ENCODE data around the gene PGM5. TPM values are rescaled to one million over a fixed set of nuclear protein-coding genes. Genes with fewer than 3 reads are reported as not detected.

Gene PGM5
- total RNA-seq, 1 experiment from 2014 or later, result not detected

Other genes with a start within 250 kb of the PGM5 start
- gene ZNG1C, start 114.6 kb upstream of the PGM5 start, total RNA-seq (2014; rRNA removed; shearing (Covaris generic)), result 9.4 and 32.2 TPM in 2 replicates
- gene FOXD4L3, start 53.7 kb upstream of the PGM5 start, total RNA-seq (2014; rRNA removed; shearing (Covaris generic)), result not detected in 2 replicates
- gene TMEM252, start 184.3 kb downstream of the PGM5 start, total RNA-seq (2014; rRNA removed; shearing (Covaris generic)), result not detected in 2 replicates

Measured in A172 (cell line).